ENCODE measurements around the gene PITX1. TPM values are rescaled to one million over a fixed set of nuclear protein-coding genes. Genes with fewer than 3 reads are reported as not detected.

PITX1 gene
- total and polyA plus RNA-seq, 2 donors (not counting 1 experiment from before 2014, with no cell fraction given) = 0.13 TPM; not detected in 1

DNA sequence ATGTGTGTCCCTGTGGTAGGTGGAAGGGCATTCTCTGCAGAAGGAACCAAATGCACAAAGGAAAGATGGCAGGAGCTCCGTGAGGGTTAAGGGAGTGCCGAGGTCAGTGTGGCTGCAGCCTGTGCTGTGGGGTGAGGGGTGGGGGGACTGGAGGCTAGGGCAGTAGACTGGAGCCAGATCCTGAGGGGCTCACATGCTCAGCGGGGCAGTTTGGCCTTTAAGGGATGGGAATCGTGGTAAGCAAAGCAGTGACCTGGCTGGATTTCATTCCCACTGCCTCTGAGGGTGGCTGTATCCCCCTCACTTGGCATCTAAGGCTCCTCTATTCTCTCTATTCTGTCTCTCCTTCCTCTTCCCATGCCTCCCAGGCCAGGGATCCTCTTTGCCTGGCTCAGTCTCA lies 15.6 kb downstream of the PITX1 start:
- Histone ChIP-seq H4K20me1 (ENCODE audit: control insufficient read depth, insufficient read depth, low read length, poor library complexity, severe bottlenecking) (no peaks in the 10 kb centered on the region), H3K4me2 (replicated peaks; ENCODE audit: low read depth, low read length, poor library complexity, severe bottlenecking) (no peak overlapping the region), H3K27me3 (replicated peaks in 1 of 4; ENCODE audit: control extremely low read depth in 1 of 4, control insufficient read depth in 3 of 4, insufficient read depth in 4 of 4, low read length in 3 of 4) (peaks cover 0 to 12% (median 0%) of the 10 kb centered on the region in 4 experiments), H3K27ac (ENCODE audit: low read length in 2 of 2) (no peak overlapping the region), H2AFZ (ENCODE audit: insufficient read depth, low read depth, low read length, poor library complexity, severe bottlenecking) (no peak overlapping the region), H3K9me3 (ENCODE audit: control extremely low read depth in 1 of 3, control insufficient read depth in 2 of 3, insufficient read depth in 1 of 3, low read length in 2 of 3) (no peaks in the 10 kb centered on the region), H3K79me2 (ENCODE audit: control insufficient read depth, insufficient read depth, low read length) (no peaks in the 10 kb centered on the region), H3K36me3 (replicated peaks in 1 of 2; ENCODE audit: control extremely low read depth in 1 of 2, control insufficient read depth in 1 of 2, extremely low read depth in 1 of 2, insufficient read depth in 2 of 2, low read length in 1 of 2) (no peaks in the 10 kb centered on the region), H3K4me3 (ENCODE audit: control extremely low read depth in 1 of 5, extremely low read depth in 1 of 5, insufficient read depth in 1 of 5, low read depth in 2 of 5, low read length in 4 of 5) (no peak overlapping the region), H3K9ac (ENCODE audit: low read length) (no peak overlapping the region), H3K4me1 (ENCODE audit: control insufficient read depth in 2 of 2, insufficient read depth in 2 of 2, low read length in 2 of 2) (no peaks in the 10 kb centered on the region)
- intact Hi-C loops (cut with micrococcal nuclease) = loop anchor here (2.0 kb wide), 1 partner anchor 172 kb away; no protein-coding TSS in a partner anchor
- no peaks in the 10 kb centered on the region for H3K9me3 Mint-ChIP-seq (ENCODE audit: insufficient read depth)
- peaks cover 29% of the 10 kb centered on the region for H3K27me3 Mint-ChIP-seq
- ChIA-PET CTCF (interaction anchor here (1.3 kb wide), 1 partner anchor 173 kb away, joined by 6 read pairs; no protein-coding TSS in a partner anchor), POLR2A (no interaction called here)
- H3K4me3 Mint-ChIP-seq = no peak overlapping the region
- WGBS (ENCODE audit: insufficient coverage) = 96% methylated on average over 4 of the region's 4 CpGs
- H3K27ac Mint-ChIP-seq = no peak overlapping the region
- H3K4me1 Mint-ChIP-seq = no peaks in the 10 kb centered on the region
- no peak for ATAC-seq (ENCODE audit: low read depth)
- no peak for TF ChIP-seq EZH2 (IDR thresholded peaks at IDR 0.05; ENCODE audit: borderline replicate concordance, insufficient read depth, low read depth, low read length, poor library complexity, severe bottlenecking)
- TF ChIP-seq, protein P1, sequence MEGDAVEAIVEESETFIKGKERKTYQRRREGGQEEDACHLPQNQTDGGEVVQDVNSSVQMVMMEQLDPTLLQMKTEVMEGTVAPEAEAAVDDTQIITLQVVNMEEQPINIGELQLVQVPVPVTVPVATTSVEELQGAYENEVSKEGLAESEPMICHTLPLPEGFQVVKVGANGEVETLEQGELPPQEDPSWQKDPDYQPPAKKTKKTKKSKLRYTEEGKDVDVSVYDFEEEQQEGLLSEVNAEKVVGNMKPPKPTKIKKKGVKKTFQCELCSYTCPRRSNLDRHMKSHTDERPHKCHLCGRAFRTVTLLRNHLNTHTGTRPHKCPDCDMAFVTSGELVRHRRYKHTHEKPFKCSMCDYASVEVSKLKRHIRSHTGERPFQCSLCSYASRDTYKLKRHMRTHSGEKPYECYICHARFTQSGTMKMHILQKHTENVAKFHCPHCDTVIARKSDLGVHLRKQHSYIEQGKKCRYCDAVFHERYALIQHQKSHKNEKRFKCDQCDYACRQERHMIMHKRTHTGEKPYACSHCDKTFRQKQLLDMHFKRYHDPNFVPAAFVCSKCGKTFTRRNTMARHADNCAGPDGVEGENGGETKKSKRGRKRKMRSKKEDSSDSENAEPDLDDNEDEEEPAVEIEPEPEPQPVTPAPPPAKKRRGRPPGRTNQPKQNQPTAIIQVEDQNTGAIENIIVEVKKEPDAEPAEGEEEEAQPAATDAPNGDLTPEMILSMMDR (IDR thresholded peaks at IDR 0.05) = no peak
- DNase-seq = no peak

DNA sequence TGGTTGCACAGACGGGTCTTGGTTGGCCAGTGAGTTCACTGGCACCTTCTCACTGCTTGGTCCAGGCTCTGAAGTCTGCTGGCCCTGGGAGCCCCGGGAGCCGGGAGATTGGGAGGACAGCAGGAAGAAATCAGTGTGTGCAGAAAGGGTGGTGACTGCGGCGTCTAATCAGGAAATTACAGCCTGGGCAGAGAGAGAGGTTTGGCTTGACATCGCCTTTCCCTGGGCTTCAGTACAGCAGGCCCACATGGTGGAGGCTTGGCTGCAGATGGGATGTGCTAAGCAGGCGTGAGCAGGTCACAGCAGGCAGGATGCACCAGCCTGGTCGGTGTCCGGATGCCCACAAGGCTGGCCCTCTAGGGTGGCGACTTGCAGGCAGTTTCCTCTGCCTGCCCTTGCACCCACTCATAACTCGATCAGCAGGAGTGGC lies 17.2 kb downstream of the PITX1 start:
- Mint-ChIP-seq H3K4me3 (no peak overlapping the region), H3K27ac (no peak overlapping the region), H3K9me3 (ENCODE audit: insufficient read depth) (no peaks in the 10 kb centered on the region), H3K27me3 (peaks cover 20% of the 10 kb centered on the region), H3K4me1 (no peaks in the 10 kb centered on the region)
- H3K4me3 ChIP-seq (ENCODE audit: control extremely low read depth in 1 of 5, extremely low read depth in 1 of 5, insufficient read depth in 1 of 5, low read depth in 2 of 5, low read length in 4 of 5) = no peak overlapping the region
- H3K4me2 ChIP-seq (replicated peaks; ENCODE audit: low read depth, low read length, poor library complexity, severe bottlenecking) = no peak overlapping the region
- no peaks in the 10 kb centered on the region for H3K36me3 ChIP-seq (replicated peaks in 1 of 2; ENCODE audit: control extremely low read depth in 1 of 2, control insufficient read depth in 1 of 2, extremely low read depth in 1 of 2, insufficient read depth in 2 of 2, low read length in 1 of 2)
- POLR2A ChIA-PET = no interaction called here
- TF ChIP-seq, protein P1 (IDR thresholded peaks at IDR 0.05) = no peak
- no peak for TF ChIP-seq EZH2 (IDR thresholded peaks at IDR 0.05; ENCODE audit: borderline replicate concordance, insufficient read depth, low read depth, low read length, poor library complexity, severe bottlenecking)
- peaks cover 0 to 12% (median 0%) of the 10 kb centered on the region in 4 experiments for H3K27me3 ChIP-seq (replicated peaks in 1 of 4; ENCODE audit: control extremely low read depth in 1 of 4, control insufficient read depth in 3 of 4, insufficient read depth in 4 of 4, low read length in 3 of 4)
- no peaks in the 10 kb centered on the region for H4K20me1 ChIP-seq (ENCODE audit: control insufficient read depth, insufficient read depth, low read length, poor library complexity, severe bottlenecking)
- ATAC-seq (ENCODE audit: low read depth) (no peak), DNase-seq (no peak)
- intact Hi-C loops (cut with micrococcal nuclease) = no loop called here
- no peaks in the 10 kb centered on the region for H3K79me2 ChIP-seq (ENCODE audit: control insufficient read depth, insufficient read depth, low read length)
- H3K4me1 ChIP-seq (ENCODE audit: control insufficient read depth in 2 of 2, insufficient read depth in 2 of 2, low read length in 2 of 2) = no peaks in the 10 kb centered on the region
- no peak overlapping the region for H3K9ac ChIP-seq (ENCODE audit: low read length)
- CTCF ChIA-PET = no interaction called here
- WGBS (ENCODE audit: insufficient coverage) = 97% methylated on average over 7 of the region's 11 CpGs
- no peak overlapping the region for H3K27ac ChIP-seq (ENCODE audit: low read length in 2 of 2)
- no peaks in the 10 kb centered on the region for H3K9me3 ChIP-seq (ENCODE audit: control extremely low read depth in 1 of 3, control insufficient read depth in 2 of 3, insufficient read depth in 1 of 3, low read length in 2 of 3)
- no peak overlapping the region for H2AFZ ChIP-seq (ENCODE audit: insufficient read depth, low read depth, low read length, poor library complexity, severe bottlenecking)
